Chondrocyte (in vitro differentiated cells): ENCODE data around the gene MAGEA9B. TPM values are rescaled to one million over a fixed set of nuclear protein-coding genes. Genes with fewer than 3 reads are reported as not detected.
A peak's percentile ranks its signal among the peaks of the same experiment; 100 is the strongest.
"Not testable (repeated sequence)": the region's sequence is repeated elsewhere in the genome, so short reads cannot be mapped to it uniquely, and the experiment has no call there.

Experiments used
- DNase-seq: peaks from one replicate; pipeline ENCODE4 v3.0.0; 2021; ENCODE audit warnings: mixed read lengths, low spot score
- H3K27ac Mint-ChIP-seq: one replicate; pipeline ENCODE4 v1.8.0; 2021; ENCODE audit warnings: mild to moderate bottlenecking, moderate library complexity, mixed read lengths; ENCODE audit not compliant: unreplicated experiment
- H3K27me3 Mint-ChIP-seq: 2 replicates; pipeline ENCODE4 v1.8.0; 2021; ENCODE audit warnings: low read depth, mixed read lengths
- H3K36me3 Mint-ChIP-seq: 2 replicates; pipeline ENCODE4 v1.8.0; 2021; ENCODE audit warnings: low read depth, mixed read lengths
- H3K4me1 Mint-ChIP-seq: 2 replicates; pipeline ENCODE4 v1.8.0; 2021; ENCODE audit warnings: low read depth, mild to moderate bottlenecking, mixed read lengths
- H3K4me3 Mint-ChIP-seq: one replicate; pipeline ENCODE4 v1.8.0; 2021; ENCODE audit warnings: mild to moderate bottlenecking, moderate library complexity, mixed read lengths; ENCODE audit not compliant: unreplicated experiment
- H3K9me3 Mint-ChIP-seq: 2 replicates; pipeline ENCODE4 v1.8.0; 2021; ENCODE audit warnings: low read depth, mixed read lengths
- CTCF ChIP-seq: fragments of 200-600 bp; sonication (generic); IDR thresholded peaks from 2 replicates; pipeline ENCODE4 v1.5.0; 2021; ENCODE audit warnings: antibody characterized with exemption, mild to moderate bottlenecking, moderate library complexity
- total RNA-seq: library from RNA; stranded (reverse); gene quantifications from 3 replicates; pipeline ENCODE4 v1.2.1, GENCODE V29; 2021

MAGEA9B gene
- total RNA-seq, 1 donor from 2014 or later, result not detected

GRCh38 chrX:149545545-149546543 is 41.4 kb downstream of the MAGEA9B start:
- not testable (repeated sequence) for H3K9me3 Mint-ChIP-seq, H3K27me3 Mint-ChIP-seq, H3K27ac Mint-ChIP-seq, H3K36me3 Mint-ChIP-seq, H3K4me1 Mint-ChIP-seq, DNase-seq, H3K4me3 Mint-ChIP-seq
- TF ChIP-seq CTCF, result peak; percentile 31

GRCh38 chrX:149541521-149542047 is 45.7 kb downstream of the MAGEA9B start:
- Mint-ChIP-seq H3K9me3 (no peaks in the 10 kb centered on the region), H3K4me3 (peak overlapping the region; percentile 79), H3K27ac (peak overlapping the region; percentile 99), H3K4me1 (peaks cover 4% of the 10 kb centered on the region), H3K36me3 (peaks cover 2% of the 10 kb centered on the region), H3K27me3 (no peaks in the 10 kb centered on the region)
- no peak for TF ChIP-seq CTCF
- DNase-seq, result peak; percentile 77

- DNase-seq, result peak; percentile 95
- H3K4me3 Mint-ChIP-seq, result peak within 1 kb of the TSS; percentile 87
- no peak for TF ChIP-seq CTCF
- peak within 1 kb of the TSS; percentile 99 for H3K27ac Mint-ChIP-seq
- peaks cover 2% of the 10 kb centered on the region for H3K36me3 Mint-ChIP-seq
- H3K27me3 Mint-ChIP-seq, result no peaks in the 10 kb centered on the region
- H3K9me3 Mint-ChIP-seq, result no peaks in the 10 kb centered on the region
- H3K4me1 Mint-ChIP-seq, result peaks cover 4% of the 10 kb centered on the region
These were observed 46.4 kb downstream of the MAGEA9B start, which contains the start of gene EOLA1 for GRCh38 chrX:149540621-149541520. Gene EOLA1 (plus strand): TSS chrX:149541012. CDS start chrX:149545631, 4,619 bp downstream.

GRCh38 chrX:149540131-149540620 is 47.1 kb downstream of the MAGEA9B start:
- peak overlapping the region; percentile 79 for H3K4me3 Mint-ChIP-seq
- peaks cover 2% of the 10 kb centered on the region for H3K36me3 Mint-ChIP-seq
- no peaks in the 10 kb centered on the region for H3K9me3 Mint-ChIP-seq
- DNase-seq, result peak; percentile 94
- peak overlapping the region; percentile 99 for H3K27ac Mint-ChIP-seq
- H3K27me3 Mint-ChIP-seq, result no peaks in the 10 kb centered on the region
- TF ChIP-seq CTCF, result no peak
- peaks cover 4% of the 10 kb centered on the region for H3K4me1 Mint-ChIP-seq
